Fibroblast of peridontal ligament (primary cell): ENCODE data around the gene TRPM4.
"Not testable (repeated sequence)": the region's sequence is repeated elsewhere in the genome, so short reads cannot be mapped to it uniquely, and the experiment has no call there.

Experiments used
- DNase-seq: peaks from one replicate; pipeline ENCODE4 v3.0.0-alpha.2; 2010; ENCODE audit errors: extremely low read depth

Gene TRPM4

GRCh38 chr19:49190781-49191180 lies 33.2 kb downstream of the TRPM4 start:
- no peak for DNase-seq

DNA sequence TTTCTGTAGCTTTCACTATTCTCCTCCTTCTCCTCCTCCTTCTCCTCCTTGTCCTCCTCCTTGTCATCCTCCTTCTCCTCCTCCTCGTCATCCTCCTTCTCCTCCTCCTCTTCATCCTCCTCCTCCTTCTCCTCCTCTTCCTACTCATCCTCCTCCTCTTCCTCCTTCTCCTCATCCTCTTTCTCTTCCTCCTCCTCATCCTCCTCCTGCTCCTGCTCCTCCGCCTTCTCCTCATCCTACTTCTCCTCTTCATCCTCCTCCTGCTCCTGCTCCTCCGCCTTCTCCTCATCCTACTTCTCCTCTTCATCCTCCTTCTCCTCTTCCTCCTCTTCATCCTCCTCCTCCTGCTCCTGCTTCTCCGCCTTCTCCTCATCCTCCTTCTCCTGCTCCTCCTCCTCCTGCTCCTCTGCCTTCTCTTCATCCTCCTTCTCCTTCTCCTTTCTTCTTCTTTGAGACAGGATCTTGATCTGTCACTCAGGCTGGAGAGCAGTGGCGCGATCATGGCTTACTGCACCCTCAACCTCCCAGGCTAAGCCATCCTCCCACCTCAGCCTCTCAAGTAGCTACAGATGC lies 36.3 kb downstream of the TRPM4 start:
- DNase-seq: no peak

DNA sequence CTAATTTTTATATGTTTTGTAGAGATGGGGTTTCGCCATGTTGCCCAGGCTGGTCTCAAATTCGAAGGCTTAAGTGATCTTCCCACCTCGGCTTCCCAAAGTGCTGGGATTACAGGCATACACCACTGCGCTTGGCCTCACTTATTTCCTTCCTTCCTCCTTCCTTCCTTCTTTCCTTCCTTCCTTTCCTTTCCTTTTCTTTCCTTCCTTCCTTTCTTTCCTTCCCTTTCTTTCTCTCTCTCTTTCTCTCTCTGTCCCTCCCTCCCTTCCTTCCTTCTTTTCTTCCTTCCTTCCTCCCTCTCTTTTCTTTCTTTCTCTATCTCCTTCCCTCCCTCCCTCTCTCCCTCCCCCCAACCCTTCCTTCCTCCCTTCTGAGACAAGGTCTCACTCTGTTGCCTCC lies 36.8 kb downstream of the TRPM4 start:
- no peak for DNase-seq

DNA sequence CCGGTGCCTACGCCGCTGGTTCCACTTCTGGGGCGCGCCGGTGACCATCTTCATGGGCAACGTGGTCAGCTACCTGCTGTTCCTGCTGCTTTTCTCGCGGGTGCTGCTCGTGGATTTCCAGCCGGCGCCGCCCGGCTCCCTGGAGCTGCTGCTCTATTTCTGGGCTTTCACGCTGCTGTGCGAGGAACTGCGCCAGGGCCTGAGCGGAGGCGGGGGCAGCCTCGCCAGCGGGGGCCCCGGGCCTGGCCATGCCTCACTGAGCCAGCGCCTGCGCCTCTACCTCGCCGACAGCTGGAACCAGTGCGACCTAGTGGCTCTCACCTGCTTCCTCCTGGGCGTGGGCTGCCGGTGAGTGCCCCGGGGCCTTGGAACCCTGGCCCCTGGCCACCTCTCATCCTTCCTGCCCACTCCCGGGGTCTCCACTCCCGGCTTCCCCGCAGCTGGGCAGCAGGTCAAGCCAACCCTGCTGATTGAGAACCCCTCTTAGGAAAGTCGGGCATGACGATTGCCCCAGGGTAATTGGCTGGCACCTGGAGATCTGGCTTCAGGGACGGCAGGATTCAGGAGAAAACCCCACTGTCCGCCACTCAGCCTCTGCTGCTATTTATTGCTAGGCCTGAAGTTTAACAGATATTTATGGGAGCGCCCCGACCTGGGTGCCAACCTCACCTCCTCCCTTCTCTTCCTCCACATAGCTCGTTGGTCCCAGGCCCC lies 39.1 kb downstream of the TRPM4 start:
- DNase-seq: no peak

DNA sequence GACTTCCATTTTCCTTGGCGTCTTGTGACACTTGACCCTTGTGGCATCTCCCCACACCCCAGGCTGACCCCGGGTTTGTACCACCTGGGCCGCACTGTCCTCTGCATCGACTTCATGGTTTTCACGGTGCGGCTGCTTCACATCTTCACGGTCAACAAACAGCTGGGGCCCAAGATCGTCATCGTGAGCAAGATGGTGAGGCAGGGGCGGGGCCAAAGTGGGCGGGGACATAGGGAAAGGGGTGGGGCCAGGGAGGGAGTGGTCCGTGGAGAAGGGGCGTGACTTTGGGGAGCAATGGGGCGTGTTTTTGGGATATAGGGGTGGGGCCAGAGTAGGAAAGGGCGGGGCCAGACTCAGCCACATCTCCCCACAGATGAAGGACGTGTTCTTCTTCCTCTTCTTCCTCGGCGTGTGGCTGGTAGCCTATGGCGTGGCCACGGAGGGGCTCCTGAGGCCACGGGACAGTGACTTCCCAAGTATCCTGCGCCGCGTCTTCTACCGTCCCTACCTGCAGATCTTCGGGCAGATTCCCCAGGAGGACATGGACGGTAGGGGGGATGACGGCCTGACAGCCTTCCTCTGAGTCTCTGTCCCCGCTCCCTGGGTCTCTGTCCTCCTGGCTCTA lies 42.8 kb downstream of the TRPM4 start:
- DNase-seq: no peak

- no peak for DNase-seq
These were observed 43.5 kb downstream of the TRPM4 start for GRCh38 chr19:49201042-49201441.

DNA sequence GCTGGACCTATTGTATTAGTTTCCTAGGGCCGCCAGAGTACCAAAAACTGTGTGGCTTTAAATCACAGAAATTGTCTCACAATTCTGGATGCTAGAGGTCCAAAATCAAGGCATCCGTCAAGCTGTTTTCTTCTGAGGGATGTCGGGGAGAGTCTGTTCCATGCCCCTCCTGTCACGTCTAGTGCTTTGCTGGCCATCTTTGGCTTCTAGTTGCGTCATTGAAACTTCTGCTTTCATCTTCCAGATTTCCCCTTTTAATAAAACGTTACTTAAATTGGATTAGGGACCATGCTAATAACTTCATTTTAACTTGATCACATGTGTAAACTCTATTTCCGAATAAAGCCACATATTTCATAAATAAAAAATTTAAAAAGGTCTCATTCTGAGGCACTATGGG lies 47.5 kb downstream of the TRPM4 start:
- DNase-seq: no peak

DNA sequence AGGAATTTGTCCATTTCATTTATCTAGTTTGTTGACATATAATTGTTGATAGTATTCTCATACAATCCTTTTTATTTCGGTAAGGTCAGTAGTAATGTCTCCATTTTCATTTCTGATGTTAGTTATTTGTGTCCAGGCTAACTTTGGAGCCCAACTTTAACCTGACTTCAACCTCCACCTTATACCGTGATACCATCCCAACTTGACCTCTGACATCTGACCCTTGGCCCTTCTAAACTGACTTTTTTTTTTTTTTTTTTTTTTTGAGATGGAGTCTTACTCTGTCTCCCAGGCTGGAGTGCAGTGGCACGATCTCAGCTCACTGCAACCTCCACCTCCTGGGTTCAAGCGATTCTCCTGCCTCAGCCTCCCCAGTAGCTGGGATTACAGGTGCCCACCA lies 51.9 kb downstream of the TRPM4 start:
- not testable (repeated sequence) for DNase-seq

- no peak for DNase-seq
These were observed 52.7 kb downstream of the TRPM4 start for GRCh38 chr19:49210108-49210900.

GRCh38 chr19:49210901-49211451 lies 53.4 kb downstream of the TRPM4 start:
- no peak for DNase-seq

GRCh38 chr19:49212016-49212701 lies 54.6 kb downstream of the TRPM4 start:
- DNase-seq: no peak

DNA sequence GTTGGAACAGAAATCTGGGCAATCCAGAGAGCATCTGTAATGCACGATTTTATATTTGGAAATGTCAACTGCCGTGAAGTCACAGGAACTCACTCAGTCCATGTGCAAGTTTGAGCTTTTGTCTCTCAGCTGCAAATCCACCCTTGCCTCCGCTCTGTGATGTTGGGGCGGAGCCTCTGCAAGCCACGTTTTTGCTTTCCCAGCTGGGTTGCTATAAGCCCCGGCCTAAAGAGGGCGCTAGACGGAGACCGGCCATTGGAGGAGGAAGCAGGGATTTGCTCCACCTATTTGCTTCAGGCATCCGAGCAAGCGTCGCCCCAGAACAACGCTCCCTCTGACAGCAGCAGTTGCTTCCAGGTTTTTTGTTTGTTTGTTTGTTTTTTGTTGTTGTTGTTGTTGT lies 56.2 kb downstream of the TRPM4 start:
- DNase-seq: no peak

DNA sequence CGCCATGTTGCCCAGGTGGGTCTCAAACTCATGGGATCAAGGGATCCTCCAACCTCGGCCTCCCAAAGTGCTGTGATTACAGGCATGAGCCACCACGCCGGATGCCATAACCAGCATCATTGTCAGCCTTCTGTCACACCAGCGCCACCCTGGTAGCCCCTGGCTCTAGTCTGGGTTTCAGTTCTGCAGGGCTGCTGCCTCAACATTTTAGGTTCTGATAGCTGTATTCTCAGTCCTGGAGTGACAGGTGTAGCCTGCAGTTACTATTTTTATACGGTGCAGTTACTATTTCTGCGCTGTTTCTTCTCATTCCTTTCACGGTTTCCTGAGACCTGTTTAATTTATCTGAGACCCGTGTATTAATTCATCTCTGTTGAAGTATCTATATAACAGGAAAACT lies 57.1 kb downstream of the TRPM4 start:
- no peak for DNase-seq

GRCh38 chr19:49216071-49216470 lies 58.5 kb downstream of the TRPM4 start:
- peak; percentile 56 for DNase-seq

DNA sequence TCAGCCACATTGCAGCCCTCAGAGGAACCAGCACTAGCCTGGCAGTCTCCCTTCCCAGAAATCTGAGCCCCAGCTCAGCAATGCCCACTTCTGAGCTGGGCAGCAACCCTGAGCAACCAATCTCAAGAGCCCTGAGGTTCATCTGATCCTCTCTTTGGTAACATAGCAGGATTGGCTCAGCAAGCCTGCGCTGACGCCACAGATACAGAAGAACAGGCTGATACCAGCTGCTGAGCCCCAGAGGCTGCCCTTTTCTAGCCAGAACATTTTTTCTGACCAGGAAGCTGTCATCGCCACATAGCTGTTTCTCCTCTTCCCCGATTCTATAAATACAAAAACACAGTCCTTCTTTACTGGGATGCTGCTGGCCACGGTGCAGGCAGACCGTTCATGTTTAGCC lies 59.8 kb downstream of the TRPM4 start:
- no peak for DNase-seq

- DNase-seq: no peak
These were observed 64.4 kb downstream of the TRPM4 start for GRCh38 chr19:49222011-49222410.

DNA sequence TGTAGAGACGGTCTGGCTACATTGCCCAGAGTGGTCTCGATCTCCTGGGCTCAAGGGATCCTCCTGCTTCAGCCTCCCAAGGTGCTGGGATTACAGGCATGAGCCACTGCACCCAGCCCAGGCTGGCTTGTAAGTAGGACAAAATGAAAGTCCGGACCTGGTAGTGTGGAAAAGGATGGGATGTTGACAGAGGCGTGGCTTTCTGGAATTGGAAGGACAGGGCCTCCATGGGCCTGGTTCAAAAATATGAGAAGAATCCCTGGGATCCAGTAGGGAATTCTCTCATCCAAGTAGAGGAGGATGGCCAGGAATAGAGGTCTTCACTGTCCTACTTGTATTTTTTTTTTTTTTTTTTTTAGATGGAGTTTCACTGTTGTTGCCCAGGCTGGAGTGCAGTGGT lies 64.9 kb downstream of the TRPM4 start:
- DNase-seq: no peak

GRCh38 chr19:49223472-49223871 lies 65.9 kb downstream of the TRPM4 start:
- DNase-seq: no peak

DNA sequence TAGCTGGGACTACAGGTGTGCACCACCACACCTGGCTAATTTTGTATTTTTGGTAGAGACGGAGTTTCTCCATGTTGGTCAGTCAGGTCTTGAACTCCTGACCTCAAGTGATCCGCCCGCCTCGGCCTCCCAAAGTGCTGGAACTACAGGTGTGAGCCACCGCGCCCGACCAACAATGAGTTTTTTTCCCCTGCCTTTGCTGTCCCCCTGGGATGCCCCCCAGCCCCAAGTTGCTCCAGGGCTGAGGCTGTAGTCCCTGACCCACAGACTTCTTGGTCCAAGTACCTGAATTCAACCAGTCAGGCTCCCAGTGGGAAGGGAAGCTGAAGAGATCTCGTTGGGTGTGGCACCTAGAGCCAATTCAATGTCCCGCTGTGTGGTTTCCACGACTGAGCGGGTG lies 66.8 kb downstream of the TRPM4 start:
- DNase-seq: not testable (repeated sequence)

- peak; percentile 64 for DNase-seq
These were observed 67.3 kb downstream of the TRPM4 start for GRCh38 chr19:49224879-49225278.

GRCh38 chr19:49229416-49229815 lies 71.8 kb downstream of the TRPM4 start:
- no peak for DNase-seq

- DNase-seq: no peak
These were observed 73.8 kb downstream of the TRPM4 start for GRCh38 chr19:49231389-49231788.
